IMR-90 (cell line): Measurements from ENCODE around the gene ZNF658. TPM values are rescaled to one million over a fixed set of nuclear protein-coding genes. Genes with fewer than 3 reads are reported as not detected.
"Not testable (repeated sequence)": the region's sequence is repeated elsewhere in the genome, so short reads cannot be mapped to it uniquely, and the experiment has no call there.

ENCODE experiments used
- ATAC-seq: fragments of 200-7000 bp; cut with Tn5 transposase; 2 replicates; pipeline ENCODE4 v1.9.1; 2020; ENCODE audit warnings: low read depth, mild to moderate bottlenecking, moderate library complexity
- BruUV-seq: library from RNA; stranded (reverse); fragments of 400-500 nt; replicated peaks from 2 replicates; lab custom pipeline; 2021; lab: Mats Ljungman, UMichigan
- CTCF ChIA-PET: fragments of 300-600 bp; formaldehyde crosslinking; extraction: SDS; loops from one replicate; lab custom pipeline; 2021; ENCODE audit warnings: antibody characterized with exemption; lab: Yijun Ruan, JAX
- POLR2A ChIA-PET: fragments of 300-600 bp; sonication (Branson Sonifier 250); formaldehyde crosslinking; loops from one replicate; lab custom pipeline; 2022; ENCODE audit warnings: antibody characterized with exemption; ENCODE audit not compliant: unreplicated experiment; lab: Charles Lee
- DNase-seq: peaks from one replicate; pipeline ENCODE4 v3.0.0; 2013
- H2AFZ ChIP-seq: replicated peaks from 2 replicates; pipeline ENCODE3; 2013; ENCODE audit warnings: low read length, mild to moderate bottlenecking; ENCODE audit not compliant: poor library complexity
- H2AK5ac ChIP-seq: 2 replicates; pipeline ENCODE4 v1.6.1; 2013; ENCODE audit warnings: low read depth, low read length, inconsistent platforms
- H2AK9ac ChIP-seq: replicated peaks from 2 replicates; pipeline ENCODE3; 2013; ENCODE audit warnings: mild to moderate bottlenecking, low read depth, low read length, moderate library complexity; ENCODE audit not compliant: poor library complexity
- H2BK120ac ChIP-seq: 2 replicates; pipeline ENCODE4 v1.6.1; 2013; ENCODE audit warnings: low read depth, low read length, inconsistent platforms
- H2BK15ac ChIP-seq: 3 replicates; pipeline ENCODE4 v1.6.1; 2013; ENCODE audit warnings: low read depth, low read length, inconsistent platforms
- H2BK20ac ChIP-seq: 2 replicates; pipeline ENCODE4 v1.6.1; 2013; ENCODE audit warnings: low read depth, mild to moderate bottlenecking, inconsistent platforms, low read length, moderate library complexity
- H2BK5ac ChIP-seq: 2 replicates; pipeline ENCODE4 v1.6.1; 2013; ENCODE audit warnings: mild to moderate bottlenecking, low read depth, low read length, inconsistent platforms; ENCODE audit not compliant: poor library complexity, severe bottlenecking
- H3K14ac ChIP-seq: replicated peaks from 2 replicates; pipeline ENCODE4 v1.6.1; 2013; ENCODE audit warnings: low read depth, low read length, inconsistent platforms
- H3K18ac ChIP-seq: 2 replicates; pipeline ENCODE4 v1.6.1; 2013; ENCODE audit warnings: low read depth, low read length, control low read depth
- H3K23ac ChIP-seq: 2 replicates; pipeline ENCODE4 v1.6.1; 2013; ENCODE audit warnings: low read depth, low read length, inconsistent platforms
- H3K27ac ChIP-seq: 2 replicates; pipeline ENCODE4 v1.5.1; 2013; ENCODE audit warnings: mild to moderate bottlenecking, control low read depth, low read length; ENCODE audit not compliant: insufficient read depth
- H3K27me3 ChIP-seq: 2 replicates; pipeline ENCODE4 v1.6.1; 2013; ENCODE audit warnings: low read length; ENCODE audit not compliant: control insufficient read depth, insufficient read depth
- H3K36me3 ChIP-seq: 2 replicates; pipeline ENCODE4 v1.6.1; 2013; ENCODE audit warnings: low read length, mixed read lengths; ENCODE audit not compliant: control insufficient read depth, insufficient read depth
- H3K4ac ChIP-seq: 2 replicates; pipeline ENCODE4 v1.6.1; 2013; ENCODE audit warnings: low read depth, low read length, inconsistent platforms
- H3K4me1 ChIP-seq: 2 replicates; pipeline ENCODE4 v1.6.1; 2013; ENCODE audit warnings: low read length, mixed read lengths; ENCODE audit not compliant: control insufficient read depth, insufficient read depth
- H3K4me2 ChIP-seq: 2 replicates; pipeline ENCODE4 v1.6.1; 2013; ENCODE audit warnings: low read depth, mild to moderate bottlenecking, control low read depth, low read length, moderate library complexity
- H3K4me3 ChIP-seq: 2 replicates; pipeline ENCODE4 v1.5.1; 2013; ENCODE audit warnings: low read depth, mild to moderate bottlenecking, control low read depth, low read length, moderate library complexity; ENCODE audit not compliant: insufficient read depth
- H3K56ac ChIP-seq: 2 replicates; pipeline ENCODE4 v1.6.1; 2013; ENCODE audit warnings: low read length, inconsistent platforms; ENCODE audit not compliant: insufficient read depth; ENCODE audit errors: extremely low read depth
- H3K79me1 ChIP-seq, 2 experiments: 2 replicates each; pipeline ENCODE4 v1.6.1; 2013; ENCODE audit warnings: low read length in 2 of 2, inconsistent platforms in 1 of 2, low read depth in 1 of 2
- H3K9ac ChIP-seq: 2 replicates; pipeline ENCODE4 v1.6.1; 2013; ENCODE audit warnings: low read depth, low read length, control low read depth
- H3K9me1 ChIP-seq: 2 replicates; pipeline ENCODE4 v1.6.1; 2013; ENCODE audit warnings: low read length, inconsistent platforms; ENCODE audit not compliant: insufficient read depth
- H3K9me3 ChIP-seq: 2 replicates; pipeline ENCODE4 v1.6.1; 2013; ENCODE audit warnings: low read length; ENCODE audit not compliant: control insufficient read depth, insufficient read depth
- H4K20me1 ChIP-seq: 2 replicates; pipeline ENCODE4 v1.6.1; 2013; ENCODE audit warnings: low read length, inconsistent platforms; ENCODE audit not compliant: insufficient read depth
- H4K5ac ChIP-seq: 2 replicates; pipeline ENCODE4 v1.6.1; 2013; ENCODE audit warnings: mild to moderate bottlenecking, low read depth, low read length, control low read depth
- H4K8ac ChIP-seq, 2 experiments: 2 replicates each; pipeline ENCODE4 v1.6.1; 2013; ENCODE audit warnings: low read depth in 2 of 2, low read length in 2 of 2, control low read depth in 1 of 2, inconsistent platforms in 1 of 2
- H4K91ac ChIP-seq: 2 replicates; pipeline ENCODE4 v1.6.1; 2013; ENCODE audit warnings: low read depth, low read length, inconsistent platforms; ENCODE audit not compliant: insufficient read depth
- WGBS, 2 experiments: methylation state at CpG; one replicate each; pipeline versions ENCODE4 v1.1.5 to v1.1.7; 2013; ENCODE audit warnings: missing lambda C conversion rate in 2 of 2; ENCODE audit not compliant: insufficient read length in 1 of 2; ENCODE audit errors: extremely low coverage in 2 of 2; 5-methylcytosine and 5-hydroxymethylcytosine counted together
- dilution Hi-C: fragments of 300-500 bp; cut with HindIII; formaldehyde crosslinking; loops from one replicate; pipeline ENCODE4 v1.14.3; 2018; ENCODE audit warnings: low sequenced_read_pairs; ENCODE audit not compliant: unreplicated experiment
- in situ Hi-C: fragments of 300-500 bp; cut with MboI; formaldehyde crosslinking; loops from 3 replicates; pipeline ENCODE4 v1.14.3; 2019; ENCODE audit warnings: low sequenced_read_pairs, inconsistent platforms, mixed read lengths
- intact Hi-C: fragments of 100-400 bp; cut with micrococcal nuclease; formaldehyde crosslinking; loops from 2 replicates; pipeline ENCODE4 v1.10.0; 2022
- polyA plus RNA-seq, 3 experiments: library from polyadenylated mRNA; depleted of rRNA; stranded (reverse); fragments of >200 nt; gene quantifications; 2 replicates each; pipeline ENCODE4 v1.2.3, GENCODE V29; 2012; ENCODE audit warnings: low replicate concordance in 1 of 3
- total RNA-seq: library from RNA; depleted of rRNA; stranded (reverse); fragments of >200 nt; gene quantifications from 2 replicates; pipeline ENCODE4 v1.2.3, GENCODE V29; 2012

Gene ZNF658
- total and polyA plus RNA-seq, 2 of the 4 experiments (the other 2 are of a cell fraction), result 1.1 to 6.3 TPM

GRCh38 chr9:66920072-66920471, 19.5 kb downstream of the ZNF658 start:
- H4K5ac ChIP-seq, DNase-seq, dilution Hi-C loops, H3K23ac ChIP-seq, H3K36me3 ChIP-seq, H2BK5ac ChIP-seq, H4K91ac ChIP-seq, BruUV-seq, H3K18ac ChIP-seq, H3K4me2 ChIP-seq, H4K20me1 ChIP-seq, H3K4ac ChIP-seq, H2BK15ac ChIP-seq, H3K4me3 ChIP-seq, H3K56ac ChIP-seq, CTCF ChIA-PET, H2AK9ac ChIP-seq, H2AFZ ChIP-seq, H2BK120ac ChIP-seq, intact Hi-C loops, H3K79me1 ChIP-seq, H3K9ac ChIP-seq, H3K4me1 ChIP-seq, H4K8ac ChIP-seq, POLR2A ChIA-PET, H2AK5ac ChIP-seq, H2BK20ac ChIP-seq, H3K9me1 ChIP-seq, H3K27me3 ChIP-seq, H3K9me3 ChIP-seq, H3K27ac ChIP-seq, ATAC-seq, in situ Hi-C loops, H3K14ac ChIP-seq: not testable (repeated sequence)
- no CpG with 5 or more reads among the region's 4 CpGs for WGBS, 2 experiments

DNA sequence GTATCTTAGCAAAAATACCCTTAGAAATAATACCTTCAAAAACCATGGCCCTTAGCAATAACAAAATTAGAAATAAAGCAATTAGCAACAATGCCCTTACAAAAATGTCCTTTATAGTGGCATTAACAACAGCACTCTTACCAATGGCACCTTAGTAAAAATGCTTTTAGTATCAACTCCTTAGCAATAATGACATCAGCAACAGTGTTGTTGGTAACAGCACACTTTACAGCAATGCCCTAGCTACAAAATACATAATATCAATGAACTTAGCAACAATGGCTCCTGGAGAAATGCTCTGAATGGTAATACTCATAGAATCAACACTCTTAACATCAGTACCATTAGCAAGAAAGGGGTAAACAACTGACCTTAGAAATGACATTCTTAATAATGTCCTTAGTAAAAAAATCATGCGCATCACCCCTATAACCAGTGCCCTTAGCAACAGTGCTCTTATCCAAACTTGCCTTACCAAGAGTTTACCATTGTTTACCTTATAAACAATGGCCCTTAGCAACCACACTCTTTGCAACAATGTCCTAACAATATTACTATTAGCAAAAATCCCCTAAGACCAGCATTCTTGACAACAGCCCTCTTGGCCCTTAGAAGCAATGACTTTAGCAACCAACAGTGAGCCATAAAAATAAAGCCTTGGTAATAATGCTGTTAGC, 35.8 kb downstream of the ZNF658 start:
- BruUV-seq, H4K91ac ChIP-seq, H3K79me1 ChIP-seq, H2BK5ac ChIP-seq, H3K4me2 ChIP-seq, H3K27me3 ChIP-seq, H3K27ac ChIP-seq, in situ Hi-C loops, H2BK15ac ChIP-seq, H3K9me3 ChIP-seq, H2BK20ac ChIP-seq, H3K9ac ChIP-seq, DNase-seq, H3K4ac ChIP-seq, dilution Hi-C loops, ATAC-seq, H3K36me3 ChIP-seq, CTCF ChIA-PET, POLR2A ChIA-PET, H3K18ac ChIP-seq, H3K4me1 ChIP-seq, H3K9me1 ChIP-seq, H4K5ac ChIP-seq, H2BK120ac ChIP-seq, H3K23ac ChIP-seq, H3K14ac ChIP-seq, H2AK5ac ChIP-seq, H4K20me1 ChIP-seq, H2AK9ac ChIP-seq, H2AFZ ChIP-seq, H3K56ac ChIP-seq, H3K4me3 ChIP-seq, intact Hi-C loops, H4K8ac ChIP-seq: not testable (repeated sequence)
- WGBS, 2 experiments, result no CpG with 5 or more reads among the region's 1 CpG
